ENCODE data around the gene FRMD4A.

DNA sequence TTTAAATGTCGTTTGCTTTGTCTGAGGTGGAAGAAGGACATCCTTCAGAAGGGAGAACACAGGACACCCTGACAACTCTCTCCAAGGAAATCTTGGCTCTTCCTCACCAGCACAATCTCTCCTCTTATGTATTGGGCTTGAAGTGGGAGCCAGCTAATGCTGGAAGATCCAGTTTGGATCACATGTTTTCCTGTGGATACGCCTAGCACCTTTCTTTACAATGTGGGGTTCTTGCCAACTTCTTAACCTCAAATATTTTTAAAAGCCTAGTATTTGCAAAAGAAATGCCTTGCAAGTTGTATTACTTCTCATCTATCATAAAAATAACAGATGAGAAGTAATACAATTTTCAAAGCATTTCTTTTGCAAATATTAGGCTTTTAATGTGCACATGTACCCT, 76.4 kb downstream of the FRMD4A start:
- TF ChIP-seq, protein P1, sequence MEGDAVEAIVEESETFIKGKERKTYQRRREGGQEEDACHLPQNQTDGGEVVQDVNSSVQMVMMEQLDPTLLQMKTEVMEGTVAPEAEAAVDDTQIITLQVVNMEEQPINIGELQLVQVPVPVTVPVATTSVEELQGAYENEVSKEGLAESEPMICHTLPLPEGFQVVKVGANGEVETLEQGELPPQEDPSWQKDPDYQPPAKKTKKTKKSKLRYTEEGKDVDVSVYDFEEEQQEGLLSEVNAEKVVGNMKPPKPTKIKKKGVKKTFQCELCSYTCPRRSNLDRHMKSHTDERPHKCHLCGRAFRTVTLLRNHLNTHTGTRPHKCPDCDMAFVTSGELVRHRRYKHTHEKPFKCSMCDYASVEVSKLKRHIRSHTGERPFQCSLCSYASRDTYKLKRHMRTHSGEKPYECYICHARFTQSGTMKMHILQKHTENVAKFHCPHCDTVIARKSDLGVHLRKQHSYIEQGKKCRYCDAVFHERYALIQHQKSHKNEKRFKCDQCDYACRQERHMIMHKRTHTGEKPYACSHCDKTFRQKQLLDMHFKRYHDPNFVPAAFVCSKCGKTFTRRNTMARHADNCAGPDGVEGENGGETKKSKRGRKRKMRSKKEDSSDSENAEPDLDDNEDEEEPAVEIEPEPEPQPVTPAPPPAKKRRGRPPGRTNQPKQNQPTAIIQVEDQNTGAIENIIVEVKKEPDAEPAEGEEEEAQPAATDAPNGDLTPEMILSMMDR (IDR thresholded peaks at IDR 0.05; ENCODE audit: low read depth, low read length, poor library complexity, severe bottlenecking), result no peak
- no peak for TF ChIP-seq EZH2phosphoT487 (IDR thresholded peaks at IDR 0.05; ENCODE audit: borderline replicate concordance, low read length)
